Measurements from ENCODE around the gene FRMD6.

- TF ChIP-seq CTCF (IDR thresholded peaks at IDR 0.05), result no peak
- no peak for TF ChIP-seq POLR2A (IDR thresholded peaks at IDR 0.05)
Measured at GRCh38 chr14:51648296-51648695, 3.4 kb upstream of the FRMD6 start.

All from Peyer's patch (tissue), 4 donors.